HEK293 (cell line): ENCODE measurements around the gene TP73.

Source experiments
- BCL11A ChIP-seq: fragments of 450-650 bp; formaldehyde crosslinking; IDR thresholded peaks from 2 replicates; pipeline ENCODE4 v1.5.1; 2016; ENCODE audit warnings: low read depth, missing biosample characterization, missing genetic modification characterization
- INSM2 ChIP-seq: fragments of 450-650 bp; formaldehyde crosslinking; IDR thresholded peaks from 2 replicates; pipeline ENCODE4 v1.5.1; 2016; ENCODE audit warnings: missing biosample characterization, missing genetic modification characterization
- KLF17 ChIP-seq: fragments of 450-650 bp; formaldehyde crosslinking; IDR thresholded peaks from 2 replicates; pipeline ENCODE4 v1.5.1; 2016; ENCODE audit warnings: missing biosample characterization, missing genetic modification characterization
- OSR2 ChIP-seq: fragments of 450-650 bp; formaldehyde crosslinking; IDR thresholded peaks from 2 replicates; pipeline ENCODE4 v1.5.1; 2016; ENCODE audit warnings: missing biosample characterization, missing genetic modification characterization
- OVOL3 ChIP-seq: fragments of 450-650 bp; formaldehyde crosslinking; IDR thresholded peaks from 2 replicates; pipeline ENCODE4 v1.5.1; 2016; ENCODE audit warnings: missing biosample characterization, missing genetic modification characterization
- SP2 ChIP-seq: fragments of 450-650 bp; formaldehyde crosslinking; IDR thresholded peaks from 2 replicates; pipeline ENCODE4 v1.5.1; 2016; ENCODE audit warnings: missing biosample characterization, missing genetic modification characterization
- SP7 ChIP-seq: fragments of 450-650 bp; formaldehyde crosslinking; IDR thresholded peaks from 2 replicates; pipeline ENCODE4 v1.5.1; 2016; ENCODE audit warnings: missing biosample characterization, missing genetic modification characterization
- TCF7L2 ChIP-seq: IDR thresholded peaks from 2 replicates; pipeline ENCODE4 v1.6.1; 2011; ENCODE audit warnings: low read depth, mild to moderate bottlenecking, inconsistent platforms, low read length, moderate library complexity, borderline replicate concordance
- YY1 ChIP-seq: fragments of 450-650 bp; formaldehyde crosslinking; IDR thresholded peaks from 2 replicates; pipeline ENCODE4 v1.5.1; 2018; ENCODE audit warnings: missing biosample characterization, missing genetic modification characterization
- ZBTB20 ChIP-seq: fragments of 450-650 bp; formaldehyde crosslinking; IDR thresholded peaks from 2 replicates; pipeline ENCODE4 v1.5.1; 2016; ENCODE audit warnings: missing biosample characterization, missing genetic modification characterization
- ZBTB8A ChIP-seq: fragments of 450-650 bp; formaldehyde crosslinking; IDR thresholded peaks from 2 replicates; pipeline ENCODE4 v1.5.1; 2016; ENCODE audit warnings: missing biosample characterization, missing genetic modification characterization
- ZFP69B ChIP-seq: fragments of 450-650 bp; formaldehyde crosslinking; IDR thresholded peaks from 2 replicates; pipeline ENCODE4 v1.5.1; 2016; ENCODE audit warnings: missing biosample characterization, missing genetic modification characterization
- ZNF121 ChIP-seq: fragments of 450-650 bp; formaldehyde crosslinking; IDR thresholded peaks from 2 replicates; pipeline ENCODE4 v1.5.1; 2016; ENCODE audit warnings: missing biosample characterization, missing genetic modification characterization
- ZNF133 ChIP-seq: fragments of 450-650 bp; formaldehyde crosslinking; IDR thresholded peaks from 2 replicates; pipeline ENCODE4 v1.5.1; 2016; ENCODE audit warnings: missing biosample characterization, missing genetic modification characterization
- ZNF155 ChIP-seq: fragments of 450-650 bp; formaldehyde crosslinking; IDR thresholded peaks from 2 replicates; pipeline ENCODE4 v1.5.1; 2016; ENCODE audit warnings: missing biosample characterization, missing genetic modification characterization
- ZNF18 ChIP-seq: fragments of 450-650 bp; formaldehyde crosslinking; IDR thresholded peaks from 2 replicates; pipeline ENCODE4 v1.5.1; 2016; ENCODE audit warnings: missing biosample characterization, missing genetic modification characterization
- ZNF239 ChIP-seq: fragments of 450-650 bp; formaldehyde crosslinking; IDR thresholded peaks from 2 replicates; pipeline ENCODE4 v1.5.1; 2016; ENCODE audit warnings: missing biosample characterization, missing genetic modification characterization
- ZNF311 ChIP-seq: fragments of 450-650 bp; formaldehyde crosslinking; IDR thresholded peaks from 2 replicates; pipeline ENCODE4 v1.5.1; 2017; ENCODE audit warnings: missing biosample characterization, missing genetic modification characterization, borderline replicate concordance
- ZNF341 ChIP-seq: fragments of 450-650 bp; formaldehyde crosslinking; IDR thresholded peaks from 2 replicates; pipeline ENCODE4; 2016; ENCODE audit warnings: low read depth, missing biosample characterization, missing genetic modification characterization
- ZNF513 ChIP-seq: fragments of 450-650 bp; IDR thresholded peaks from 2 replicates; pipeline ENCODE4 v1.5.1; 2018; ENCODE audit warnings: missing biosample characterization, missing genetic modification characterization
- ZNF529 ChIP-seq: fragments of 450-650 bp; formaldehyde crosslinking; IDR thresholded peaks from 2 replicates; pipeline ENCODE4 v1.5.1; 2017; ENCODE audit warnings: missing genetic modification characterization, missing biosample characterization; ENCODE audit not compliant: insufficient replicate concordance
- ZNF548 ChIP-seq: fragments of 450-650 bp; formaldehyde crosslinking; IDR thresholded peaks from 2 replicates; pipeline ENCODE4 v1.5.1; 2016; ENCODE audit warnings: missing biosample characterization, missing genetic modification characterization
- ZNF558 ChIP-seq: fragments of 450-650 bp; formaldehyde crosslinking; IDR thresholded peaks from 2 replicates; pipeline ENCODE4 v1.5.1; 2016; ENCODE audit warnings: missing biosample characterization, missing genetic modification characterization
- ZNF580 ChIP-seq: fragments of 450-650 bp; formaldehyde crosslinking; IDR thresholded peaks from 2 replicates; pipeline ENCODE4 v1.5.1; 2016; ENCODE audit warnings: missing biosample characterization, missing genetic modification characterization
- ZNF610 ChIP-seq: fragments of 450-650 bp; formaldehyde crosslinking; IDR thresholded peaks from 2 replicates; pipeline ENCODE4 v1.5.1; 2016; ENCODE audit warnings: missing biosample characterization, missing genetic modification characterization, borderline replicate concordance
- ZNF624 ChIP-seq: fragments of 450-650 bp; formaldehyde crosslinking; IDR thresholded peaks from 2 replicates; pipeline ENCODE4 v1.5.1; 2017; ENCODE audit warnings: missing biosample characterization, missing genetic modification characterization
- ZNF626 ChIP-seq: fragments of 450-650 bp; sonication (Bioruptor Pico); formaldehyde crosslinking; IDR thresholded peaks from 2 replicates; pipeline ENCODE4 v1.5.1; 2018; ENCODE audit warnings: missing biosample characterization, missing genetic modification characterization, inconsistent platforms
- ZNF645 ChIP-seq: fragments of 450-650 bp; formaldehyde crosslinking; IDR thresholded peaks from 2 replicates; pipeline ENCODE4; 2016; ENCODE audit warnings: missing biosample characterization, missing genetic modification characterization
- ZNF776 ChIP-seq: fragments of 450-650 bp; formaldehyde crosslinking; IDR thresholded peaks from 2 replicates; pipeline ENCODE4 v1.5.0; 2017; ENCODE audit warnings: missing biosample characterization, missing genetic modification characterization, borderline replicate concordance
- ZSCAN4 ChIP-seq: fragments of 450-650 bp; formaldehyde crosslinking; IDR thresholded peaks from 2 replicates; pipeline ENCODE4 v1.5.1; 2017; ENCODE audit warnings: missing biosample characterization, missing genetic modification characterization

TP73 gene

GRCh38 chr1:3624200-3625136 lies 27.8 kb upstream of the TP73 start, which contains the start of gene TPRG1L (continued):
- TF ChIP-seq ZNF645 (no peak), OVOL3 (tag by site-specific recombination) (no peak), ZNF624 (tag by site-specific recombination) (no peak), ZSCAN4 (no peak), ZNF239 (no peak), ZNF548 (tag by site-specific recombination) (no peak), ZNF155 (no peak), ZBTB20 (tag by site-specific recombination) (0 out of 2 replicates have a peak, but pooled peaks have one; percentile 49), ZNF121 (tag by site-specific recombination) (no peak), ZBTB8A (peak; percentile 40; the same call in 1 of the 2 replicates), INSM2 (tag by site-specific recombination) (no peak), SP2 (peak; percentile 98), KLF17 (tag by site-specific recombination) (peak; percentile 68; the same call in 1 of the 2 replicates), YY1 (tag by site-specific recombination) (no peak), ZNF311 (tag by site-specific recombination) (no peak), ZNF529 (tag by site-specific recombination) (no peak), ZNF580 (tag by site-specific recombination) (peak; percentile 56; the same call in 1 of the 2 replicates), ZNF133 (tag by site-specific recombination) (no peak), TCF7L2 (no peak), OSR2 (tag by site-specific recombination) (no peak), BCL11A (tag by site-specific recombination) (no peak), SP7 (tag by site-specific recombination) (0 out of 2 replicates have a peak, but pooled peaks have one; percentile 46), ZNF558 (tag by site-specific recombination) (no peak), ZNF610 (peak; percentile 86; the same call in 1 of the 2 replicates), ZNF776 (no peak), ZNF513 (no peak), ZNF18 (no peak), ZFP69B (tag by site-specific recombination) (no peak), ZNF341 (tag by site-specific recombination) (no peak), ZNF626 (tag by site-specific recombination) (no peak)
